Esophagus muscularis mucosa (tissue), 4 donors: ENCODE measurements around the gene FHL2. TPM values are rescaled to one million over a fixed set of nuclear protein-coding genes. Genes with fewer than 3 reads are reported as not detected.
A peak's percentile ranks its signal among the peaks of the same experiment; 100 is the strongest.

Experiments used
- DNase-seq: peaks from one replicate; pipeline ENCODE4 v3.0.0-alpha.2; 2017; ENCODE audit errors: extremely low spot score
- H3K27ac ChIP-seq, 4 donors: fragments of 200-600 bp; sonication (generic); replicated peaks in 1 of 4; 1 replicate in 3 of 4; 2 replicates in 1 of 4; pipeline ENCODE4 v1.5.1; 2016 to 2019; ENCODE audit warnings: mild to moderate bottlenecking in 1 of 4
- H3K27me3 ChIP-seq, 4 donors: fragments of 200-600 bp; sonication (generic); one replicate each; pipeline versions ENCODE4 v1.5.1 to v1.6.0; 2016 to 2019
- H3K36me3 ChIP-seq, 4 donors: fragments of 200-600 bp; sonication (generic); one replicate each; pipeline ENCODE4 v1.5.1; 2016 to 2019
- H3K4me1 ChIP-seq, 4 donors: fragments of 200-600 bp; sonication (generic); one replicate each; pipeline ENCODE4 v1.5.1; 2016 to 2019
- H3K4me3 ChIP-seq, 4 donors: fragments of 200-600 bp; sonication (generic); 1 replicate in 2 of 4; 2 replicates in 2 of 4; pipeline ENCODE4 v1.5.1; 2016 to 2019; ENCODE audit warnings: mild to moderate bottlenecking in 4 of 4, moderate library complexity in 1 of 4
- H3K9me3 ChIP-seq, 4 donors: fragments of 200-600 bp; sonication (generic); 1 replicate in 3 of 4; 2 replicates in 1 of 4; pipeline ENCODE4 v1.5.1; 2016 to 2019
- CTCF ChIP-seq, 3 experiments: fragments of 200-600 bp in 2 of 3; fragments of 450-650 bp in 1 of 3; sonication (generic) in 2 of 3; IDR thresholded peaks; one replicate each; pipeline ENCODE4 v1.5.1; 2017 to 2019; ENCODE audit warnings: antibody characterized with exemption in 3 of 3, mild to moderate bottlenecking in 2 of 3, moderate library complexity in 1 of 3
- EP300 ChIP-seq: sonication (generic); formaldehyde crosslinking; IDR thresholded peaks from one replicate; pipeline ENCODE4 v1.6.1; 2017; ENCODE audit warnings: antibody characterized with exemption
- POLR2A ChIP-seq: fragments of 450-650 bp; IDR thresholded peaks from one replicate; pipeline ENCODE4 v1.6.1; 2017; ENCODE audit warnings: antibody characterized with exemption, moderate library complexity, mild to moderate bottlenecking, low read depth
- POLR2AphosphoS5 ChIP-seq, 2 donors: sonication (generic); formaldehyde crosslinking; IDR thresholded peaks; one replicate each; pipeline ENCODE4 v1.6.1; 2017; ENCODE audit warnings: antibody characterized with exemption in 2 of 2
- whole genome bisulfite sequencing: methylation state at CpG from one replicate; pipeline ENCODE4 v1.1.5; 2018; 5-methylcytosine and 5-hydroxymethylcytosine counted together
- intact Hi-C: fragments of 100-400 bp; cut with DNase I; formaldehyde crosslinking; loops from one replicate; pipeline ENCODE4 v1.15.1; 2023
- total RNA-seq, 4 donors: library from RNA; depleted of rRNA; stranded (reverse); fragments of >200 nt; gene quantifications; one replicate each; pipeline versions ENCODE4 v1.1.0 to v1.2.1, GENCODE V29; 2016

FHL2 gene
- total RNA-seq, 4 donors from 2014 or later, result 81.8 to 114 (median 87.9) TPM

GRCh38 chr2:105373895-105374401 lies 24.9 kb downstream of the FHL2 start:
- no peaks in the 10 kb centered on the region for H3K9me3 ChIP-seq
- WGBS, result 85% methylated on average over 9 of the region's 9 CpGs
- no peak for DNase-seq
- H3K4me1 ChIP-seq, result peaks cover 73 to 83% (median 76%) of the 10 kb centered on the region in 4 donors
- H3K36me3 ChIP-seq, result peaks cover 0 to 61% (median 21%) of the 10 kb centered on the region in 4 donors
- peak overlapping the region; percentile 57 to 74 (median 60) for H3K27ac ChIP-seq
- H3K27me3 ChIP-seq, result no peaks in the 10 kb centered on the region
- intact Hi-C loops, result no loop called here
- TF ChIP-seq EP300 (no peak), CTCF (IDR thresholded peaks at IDR 0.05) (no peak), POLR2A (no peak), POLR2AphosphoS5 (IDR thresholded peaks at IDR 0.05) (no peak)
- H3K4me3 ChIP-seq, result no peak overlapping the region

- Histone ChIP-seq H3K36me3 (peaks cover 0 to 61% (median 21%) of the 10 kb centered on the region in 4 donors), H3K4me1 (peaks cover 69 to 82% (median 79%) of the 10 kb centered on the region in 4 donors), H3K9me3 (no peaks in the 10 kb centered on the region), H3K4me3 (no peak overlapping the region), H3K27ac (peak overlapping the region; percentile 57 to 74 (median 60)), H3K27me3 (no peaks in the 10 kb centered on the region)
- no peak for DNase-seq
- intact Hi-C loops, result no loop called here
- 50% methylated on average over 9 of the region's 9 CpGs for WGBS
- no peak for TF ChIP-seq CTCF (IDR thresholded peaks at IDR 0.05)
- peak; percentile 69 to 76 for TF ChIP-seq POLR2AphosphoS5 (IDR thresholded peaks at IDR 0.05)
These were observed 25.5 kb downstream of the FHL2 start for GRCh38 chr2:105373344-105373781.

GRCh38 chr2:105371810-105372209 lies 27.0 kb downstream of the FHL2 start:
- TF ChIP-seq POLR2A, result no peak
- TF ChIP-seq EP300, result no peak
- TF ChIP-seq POLR2AphosphoS5 (IDR thresholded peaks at IDR 0.05), result no peak
- TF ChIP-seq CTCF (IDR thresholded peaks at IDR 0.05), result no peak
- Histone ChIP-seq H3K27ac (peak overlapping the region in 1 of 4 donors; percentile 57), H3K27me3 (no peaks in the 10 kb centered on the region), H3K36me3 (peaks cover under 1 to 72% (median 28%) of the 10 kb centered on the region in 4 donors), H3K4me1 (peaks cover 60 to 69% (median 67%) of the 10 kb centered on the region in 4 donors), H3K4me3 (no peak overlapping the region), H3K9me3 (no peaks in the 10 kb centered on the region)
- no peak for DNase-seq
- 77% methylated on average over 4 of the region's 4 CpGs for whole genome bisulfite sequencing
- intact Hi-C loops, result no loop called here

GRCh38 chr2:105371156-105371555 lies 27.7 kb downstream of the FHL2 start:
- H3K36me3 ChIP-seq, result peaks cover 7 to 78% (median 34%) of the 10 kb centered on the region in 4 donors
- intact Hi-C loops, result no loop called here

More at GRCh38 chr2:105371156-105371555, 27.7 kb downstream of the FHL2 start:
- H3K4me1 ChIP-seq, result peaks cover 55 to 62% (median 61%) of the 10 kb centered on the region in 4 donors
- H3K27ac ChIP-seq, result peak overlapping the region in 1 of 4 donors; percentile 57
- TF ChIP-seq CTCF (IDR thresholded peaks at IDR 0.05) (no peak), POLR2AphosphoS5 (IDR thresholded peaks at IDR 0.05) (no peak)
- H3K4me3 ChIP-seq, result no peak overlapping the region
- DNase-seq, result no peak
- no peaks in the 10 kb centered on the region for H3K9me3 ChIP-seq
- 87% methylated on average over 10 of the region's 10 CpGs for WGBS
- H3K27me3 ChIP-seq, result no peaks in the 10 kb centered on the region
